Panc1 (cell line): ENCODE data around the gene CNPPD1. TPM values are rescaled to one million over a fixed set of nuclear protein-coding genes. Genes with fewer than 3 reads are reported as not detected.
A peak's percentile ranks its signal among the peaks of the same experiment; 100 is the strongest.

Source experiments
- ATAC-seq: fragments of 200-7000 bp; cut with Tn5 transposase; 2 replicates; pipeline ENCODE4 v1.9.1; 2020; ENCODE audit warnings: mild to moderate bottlenecking, moderate library complexity
- BruUV-seq: library from RNA; stranded (reverse); fragments of 400-500 nt; replicated peaks from 2 replicates; lab custom pipeline; 2021; lab: Mats Ljungman, UMichigan
- CTCF ChIA-PET: fragments of 300-600 bp; sonication (Branson Sonifier 250); formaldehyde crosslinking; loops from one replicate; lab custom pipeline; 2022; ENCODE audit warnings: antibody characterized with exemption; lab: Charles Lee
- POLR2A ChIA-PET: fragments of 300-600 bp; sonication (Branson Sonifier 250); formaldehyde crosslinking; loops from one replicate; lab custom pipeline; 2022; ENCODE audit warnings: antibody characterized with exemption; lab: Charles Lee
- DNase-seq: peaks from one replicate; pipeline ENCODE4 v3.0.0-alpha.2; 2010; ENCODE audit warnings: low read depth, low spot score
- H3K27ac ChIP-seq: 2 replicates; pipeline ENCODE4 v1.5.1; 2011; ENCODE audit warnings: mild to moderate bottlenecking, low read length, inconsistent platforms
- H3K27me3 ChIP-seq: fragments of 200-500 bp; sonication (Bioruptor generic); 2 replicates; pipeline ENCODE4 v1.6.0; 2014; ENCODE audit warnings: low read length, inconsistent platforms; ENCODE audit not compliant: control insufficient read depth, insufficient read depth
- H3K36me3 ChIP-seq: fragments of 200-500 bp; sonication (Bioruptor generic); 2 replicates; pipeline ENCODE4 v1.5.1; 2014; ENCODE audit warnings: inconsistent platforms, mild to moderate bottlenecking, low read length, moderate library complexity; ENCODE audit not compliant: control insufficient read depth, insufficient read depth
- H3K4me1 ChIP-seq: 2 replicates; pipeline ENCODE4 v1.5.1; 2011; ENCODE audit warnings: inconsistent platforms, mild to moderate bottlenecking, low read length, moderate library complexity; ENCODE audit not compliant: control insufficient read depth, insufficient read depth
- H3K4me3 ChIP-seq, 2 experiments: 2 replicates each; pipeline ENCODE4 v1.5.1; 2011 to 2012; ENCODE audit warnings: low read depth in 2 of 2, low read length in 2 of 2, mild to moderate bottlenecking in 2 of 2, inconsistent platforms in 1 of 2, moderate library complexity in 1 of 2
- H3K9me3 ChIP-seq: fragments of 200-500 bp; sonication (Bioruptor generic); 2 replicates; pipeline ENCODE4 v1.5.1; 2014; ENCODE audit warnings: low read depth, mild to moderate bottlenecking, inconsistent platforms, low read length, moderate library complexity; ENCODE audit not compliant: control insufficient read depth, insufficient read depth
- CTCF ChIP-seq: fragments of 450-650 bp; IDR thresholded peaks from 2 replicates; pipeline ENCODE4 v1.5.1; 2017; ENCODE audit warnings: mild to moderate bottlenecking
- POLR2AphosphoS5 ChIP-seq: IDR thresholded peaks from 2 replicates; pipeline ENCODE4 v1.6.1; 2012; ENCODE audit warnings: mild to moderate bottlenecking, low read depth, low read length, moderate library complexity
- REST ChIP-seq, 2 experiments: IDR thresholded peaks; 2 replicates each; pipeline ENCODE4 v1.6.1; 2011 to 2012; ENCODE audit warnings: low read depth in 2 of 2, control low read depth in 1 of 2, low read length in 1 of 2, mild to moderate bottlenecking in 1 of 2, moderate library complexity in 1 of 2; ENCODE audit not compliant: insufficient read depth in 1 of 2
- SIN3A ChIP-seq: IDR thresholded peaks from 2 replicates; pipeline ENCODE4 v1.6.1; 2012; ENCODE audit warnings: low read depth, mild to moderate bottlenecking, low read length, moderate library complexity, borderline replicate concordance; ENCODE audit not compliant: insufficient read depth
- TCF7L2 ChIP-seq: IDR thresholded peaks from 2 replicates; pipeline ENCODE4 v1.6.1; 2011; ENCODE audit warnings: mild to moderate bottlenecking, low read depth, low read length, inconsistent platforms
- in situ Hi-C: cut with HindIII; loops from 2 replicates; pipeline ENCODE4 v1.10.0; 2016; ENCODE audit warnings: low sequenced_read_pairs, low pct_unique_long_range_greater_than_20kb
- intact Hi-C: fragments of 100-400 bp; cut with micrococcal nuclease; formaldehyde crosslinking; loops from one replicate; pipeline ENCODE4 v1.10.0; 2022; ENCODE audit not compliant: unreplicated experiment
- total RNA-seq: library from RNA; stranded (reverse); gene quantifications from one replicate; pipeline ENCODE4 v1.2.1, GENCODE V29; 2021; ENCODE audit not compliant: unreplicated experiment

Gene CNPPD1
- total RNA-seq, 1 experiment from 2014 or later: 55.7 TPM

GRCh38 chr2:219172231-219173154 is 4.2 kb downstream of the CNPPD1 start:
- H3K27ac ChIP-seq: no peak overlapping the region
- no peaks in the 10 kb centered on the region; the same call in 1 of the 2 replicates for H3K36me3 ChIP-seq
- H3K4me3 ChIP-seq: no peak overlapping the region
- BruUV-seq: no TSS peak
- no peaks in the 10 kb centered on the region for H3K9me3 ChIP-seq
- no peaks in the 10 kb centered on the region for H3K27me3 ChIP-seq
- DNase-seq (no peak), ATAC-seq (no peak)
- H3K4me1 ChIP-seq: no peaks in the 10 kb centered on the region
- intact Hi-C loops: no loop called here
- CTCF ChIA-PET: no interaction called here
- in situ Hi-C loops: no loop called here
- POLR2A ChIA-PET: no interaction called here
- TF ChIP-seq SIN3A (no peak), TCF7L2 (no peak), REST (IDR thresholded peaks at IDR 0.05; ENCODE audit: insufficient read depth in 1 of 2, low read depth in 2 of 2, low read length in 1 of 2) (no peak), POLR2AphosphoS5 (no peak), CTCF (no peak)

GRCh38 chr2:219171231-219171651 is 5.5 kb downstream of the CNPPD1 start:
- DNase-seq (peak; percentile 27), ATAC-seq (peak; percentile 55)
- ChIA-PET POLR2A (interaction anchor here (0.5 kb wide), 1 partner anchor 13 kb away, joined by 5 read pairs; no protein-coding TSS in a partner anchor), CTCF (interaction anchor here (0.7 kb wide), 1 partner anchor 217 kb away, joined by 3 read pairs; the partner anchor contains the start of gene DNPEP)
- Histone ChIP-seq H3K4me3 (no peak overlapping the region), H3K36me3 (no peaks in the 10 kb centered on the region; the same call in 1 of the 2 replicates), H3K27me3 (no peaks in the 10 kb centered on the region), H3K27ac (no peak overlapping the region), H3K4me1 (no peaks in the 10 kb centered on the region), H3K9me3 (no peaks in the 10 kb centered on the region)
- TF ChIP-seq SIN3A (no peak), CTCF (peak; percentile 88)
- intact Hi-C loops: no loop called here
- BruUV-seq: no TSS peak
- in situ Hi-C loops: no loop called here
